NCI-H2107 (cell line): ENCODE data around the gene MACO1.
"Not testable (repeated sequence)": the region's sequence is repeated elsewhere in the genome, so short reads cannot be mapped to it uniquely, and the experiment has no call there.

Experiments
- DNase-seq: peaks from one replicate; lab custom pipeline; 2025; lab: John Stamatoyannopoulos, UW

MACO1 gene

DNA sequence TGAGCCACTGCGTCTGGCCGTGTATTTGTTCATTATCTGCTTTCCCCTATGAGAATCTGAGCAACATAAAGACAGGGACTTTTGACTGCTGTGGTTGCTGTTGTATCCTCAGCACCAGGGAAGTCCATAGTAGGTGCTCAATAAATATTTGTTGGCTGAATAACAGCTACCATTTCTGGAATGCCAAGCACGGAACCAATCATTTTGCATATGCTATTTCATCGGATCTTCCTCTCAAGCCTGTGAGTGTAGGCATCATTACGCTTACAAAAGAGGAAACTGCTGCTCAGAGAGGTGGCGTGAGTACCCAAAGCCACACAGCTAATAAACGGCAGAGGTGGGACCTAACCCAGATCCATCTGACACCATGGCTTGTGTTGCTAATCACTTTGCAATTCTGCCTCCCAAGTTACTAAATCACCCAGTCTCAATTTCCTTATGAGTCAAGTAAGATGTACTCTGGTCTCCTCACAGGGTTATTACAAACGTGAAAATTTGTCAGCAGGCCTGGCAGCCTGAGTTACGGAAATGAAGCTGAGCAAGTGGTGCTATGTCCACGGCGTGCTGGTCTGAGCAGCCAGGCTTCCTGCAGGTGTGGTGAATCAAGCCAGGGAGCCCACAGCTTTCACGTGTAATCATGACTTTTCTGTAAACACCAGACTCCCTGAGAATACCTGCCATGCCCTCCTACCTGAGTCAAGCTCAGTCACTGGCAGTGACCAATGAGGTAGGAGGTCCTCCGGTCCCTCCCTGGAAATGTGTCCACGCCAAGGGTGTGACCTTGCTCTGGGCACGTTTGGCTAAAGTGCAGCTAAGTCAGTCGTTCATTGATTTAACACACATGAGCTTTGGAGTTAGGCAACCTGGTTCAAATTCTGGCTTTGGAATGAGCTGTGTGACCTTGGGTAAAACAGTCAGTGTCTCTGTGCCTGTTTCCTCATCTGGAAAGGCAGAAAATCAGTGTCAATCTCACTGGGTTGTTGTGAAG lies 5.3 kb upstream of the MACO1 start:
- DNase-seq, result no peak

DNA sequence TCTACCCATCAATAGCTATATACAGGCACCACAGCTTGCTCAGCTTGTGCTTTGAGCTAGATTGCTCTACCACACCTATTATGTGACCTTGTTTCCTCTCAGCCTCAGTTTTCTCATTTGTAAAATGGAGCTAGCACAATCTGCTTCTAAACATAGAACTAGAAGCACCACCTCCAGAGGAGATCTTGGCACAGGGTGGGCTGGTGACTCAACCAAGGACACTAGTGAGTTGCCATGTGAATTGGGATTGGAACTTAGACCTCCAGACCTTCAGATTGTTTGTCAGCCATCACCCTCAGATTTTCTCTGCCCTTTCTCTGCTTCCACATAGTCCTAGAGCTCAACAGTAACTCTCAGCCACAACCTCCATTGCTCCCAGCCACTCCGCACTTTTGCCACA lies 3.0 kb upstream of the MACO1 start:
- DNase-seq, result no peak

DNA sequence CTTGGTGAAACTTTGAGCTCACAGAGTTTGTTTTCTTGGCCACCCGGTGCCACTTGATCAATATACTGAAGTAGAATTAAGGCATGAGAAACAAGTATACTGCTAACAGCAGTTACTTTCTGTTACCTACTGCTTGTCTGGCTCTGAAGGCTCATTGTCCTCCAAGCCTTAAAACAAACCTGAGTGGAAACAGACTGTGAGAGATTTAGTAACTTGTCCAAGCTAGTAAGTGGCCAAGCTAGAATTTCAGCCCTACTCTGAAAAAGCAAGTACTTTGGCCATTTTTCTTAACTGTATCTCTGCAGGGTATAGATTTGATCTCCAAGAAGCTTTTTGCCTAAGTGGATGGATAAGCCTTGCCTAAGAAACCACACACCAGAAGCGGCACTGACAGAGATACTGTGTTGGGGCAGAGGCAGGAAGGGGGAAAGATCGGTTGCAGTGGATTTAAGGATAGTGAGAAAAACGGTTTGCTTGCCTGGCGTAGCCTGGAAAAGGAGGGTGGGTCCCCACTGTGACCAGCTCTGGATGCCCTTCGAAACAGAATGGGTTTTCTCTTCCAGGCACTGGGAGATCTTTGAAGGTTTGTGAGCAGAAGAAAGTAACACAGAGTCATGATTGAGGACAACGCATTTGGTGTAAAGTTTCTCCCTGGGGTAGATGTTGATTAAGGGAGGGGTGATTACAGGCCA lies 2.1 kb upstream of the MACO1 start:
- DNase-seq, result no peak

DNA sequence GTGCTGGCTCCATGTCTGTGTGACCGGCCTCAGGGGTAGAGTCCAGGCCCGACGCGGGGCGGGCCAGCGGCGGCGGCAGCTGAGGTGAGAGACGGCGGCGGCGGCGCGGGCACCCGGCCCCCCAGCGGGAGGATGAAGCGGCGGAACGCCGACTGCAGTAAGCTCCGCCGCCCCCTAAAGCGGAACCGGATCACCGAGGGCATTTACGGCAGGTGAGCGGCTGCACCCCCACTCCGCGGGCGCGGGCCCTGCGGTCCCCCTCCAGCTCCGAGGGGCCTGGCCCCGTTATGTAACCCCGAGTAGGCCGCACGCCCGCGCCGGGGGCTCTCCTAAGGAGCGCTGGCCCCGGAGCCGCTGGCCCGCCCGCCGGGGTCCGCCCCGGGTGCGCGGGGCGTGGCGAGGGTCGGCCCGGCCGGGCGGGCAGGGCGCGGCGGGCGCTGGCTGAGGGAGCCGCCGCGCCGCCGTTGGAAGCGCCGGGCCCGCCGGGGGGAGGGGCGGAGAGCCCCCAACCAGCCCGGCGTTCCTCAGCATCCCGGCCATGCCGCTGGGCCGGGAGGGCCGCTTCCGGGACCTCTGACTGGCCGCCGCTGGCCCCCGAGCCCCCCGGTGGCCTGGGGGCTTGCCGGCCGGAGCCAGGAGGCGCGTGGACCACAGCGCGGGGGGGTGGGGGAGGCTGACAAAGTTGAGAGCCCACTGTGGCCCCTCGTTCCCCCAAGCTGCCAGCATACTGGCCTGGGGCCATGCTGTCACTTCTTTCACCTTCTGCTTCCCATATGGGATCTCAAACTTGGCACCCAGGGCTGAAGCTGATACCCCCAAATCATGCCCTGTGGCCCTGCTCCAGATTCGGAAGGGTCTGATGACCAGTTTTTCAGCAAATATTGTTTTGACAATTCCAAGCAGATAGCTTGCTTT lies 527 bp downstream of the MACO1 start:
- DNase-seq, result no peak

DNA sequence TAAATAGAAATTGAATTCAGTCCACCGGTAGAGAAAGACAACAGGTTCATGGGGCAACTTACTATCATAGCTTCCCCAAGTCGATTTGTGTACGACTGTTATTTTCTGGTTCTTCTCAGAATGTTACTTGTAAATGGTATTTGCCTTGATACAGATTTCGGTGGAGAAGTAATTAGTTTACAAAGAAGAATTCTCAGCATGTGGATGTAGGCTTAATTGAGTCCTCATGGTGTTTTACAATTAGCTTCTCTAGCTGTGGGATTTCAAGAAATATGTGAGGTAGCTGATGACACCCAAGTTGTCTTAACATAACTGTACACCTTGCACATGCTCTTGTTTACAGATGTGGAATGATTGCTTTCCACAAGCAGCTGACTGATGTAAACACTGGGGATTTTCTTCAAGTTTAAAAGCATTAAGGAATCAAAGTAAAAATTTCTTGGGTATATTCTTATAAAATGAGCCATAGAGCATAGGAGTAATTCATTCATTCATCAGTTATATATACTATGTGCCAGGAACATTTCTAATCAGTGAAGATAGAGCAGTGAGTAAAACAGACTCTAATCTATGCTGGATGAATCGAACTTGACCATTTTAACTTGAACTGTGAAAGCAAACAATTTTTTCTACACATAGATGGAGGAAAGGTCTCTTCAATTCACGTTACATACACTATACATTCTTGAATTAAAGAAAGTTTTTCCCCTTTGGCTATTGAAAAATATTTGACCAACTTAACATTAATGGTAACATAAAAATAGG lies 1.4 kb downstream of the MACO1 start:
- DNase-seq, result no peak

DNA sequence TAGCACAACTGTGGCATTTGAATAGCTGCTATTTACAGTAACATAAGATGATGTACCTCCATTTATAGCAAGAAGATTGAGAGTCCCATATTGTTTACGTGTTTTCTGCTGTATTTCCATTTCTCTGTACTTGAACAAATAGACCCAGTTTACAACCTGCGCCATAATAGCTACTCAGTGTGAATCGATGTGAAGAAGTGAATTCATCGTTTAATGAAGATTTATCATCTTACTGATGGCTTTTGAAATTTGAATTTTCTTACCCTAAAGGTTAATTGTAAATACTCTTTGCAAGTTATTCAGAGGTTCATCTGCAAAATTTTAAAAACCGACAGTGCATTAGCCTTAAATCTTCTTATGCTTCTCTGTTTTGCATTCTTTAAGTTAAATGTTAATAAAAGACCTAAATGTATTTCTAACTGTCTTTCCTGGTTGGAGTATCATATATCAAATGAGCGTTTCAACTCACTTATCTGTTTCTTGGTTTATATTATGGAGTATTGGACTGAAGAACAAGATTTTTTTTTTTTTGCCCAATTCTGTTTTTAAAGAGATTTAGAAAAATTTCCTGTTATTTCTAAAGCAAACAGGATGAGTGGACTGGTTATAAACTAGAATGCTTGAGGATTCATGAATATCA lies 2.2 kb downstream of the MACO1 start:
- no peak for DNase-seq

DNA sequence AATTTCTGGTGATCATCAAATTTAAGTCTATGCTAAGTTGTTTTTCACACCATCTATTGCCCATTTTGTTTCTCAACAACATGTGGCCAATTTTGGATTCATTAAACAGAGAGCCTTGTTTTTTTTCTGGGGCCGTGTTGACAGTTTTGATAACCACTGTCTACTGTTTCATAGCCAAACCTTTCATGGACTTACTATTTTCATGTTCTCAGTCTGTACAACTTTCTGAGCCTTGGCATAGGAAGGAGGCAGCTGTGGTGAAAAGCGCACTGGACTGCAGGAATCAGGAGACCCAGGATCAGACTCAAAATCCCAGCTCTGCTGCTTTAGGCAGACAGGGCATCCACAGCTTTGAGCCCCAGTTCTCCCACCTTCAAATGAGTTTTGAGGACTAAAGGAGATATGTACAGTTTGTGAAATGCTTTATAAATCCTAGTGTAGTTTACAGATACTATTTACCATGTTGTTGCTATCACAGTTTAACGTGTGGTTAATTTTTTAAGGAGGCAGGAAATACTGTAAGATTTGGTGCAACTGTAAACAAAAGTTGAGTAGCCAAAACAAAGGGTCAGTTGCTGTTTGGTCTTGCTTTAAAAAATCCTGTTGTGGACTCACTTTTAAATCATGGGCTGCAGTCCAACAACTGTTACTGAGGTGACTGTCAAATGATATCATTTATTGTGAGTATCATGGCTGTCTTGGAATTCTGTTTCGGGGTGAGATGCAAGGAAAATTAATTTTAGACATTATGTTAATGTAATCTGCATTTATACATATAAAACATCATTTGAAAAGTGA lies 2.9 kb downstream of the MACO1 start:
- no peak for DNase-seq

DNA sequence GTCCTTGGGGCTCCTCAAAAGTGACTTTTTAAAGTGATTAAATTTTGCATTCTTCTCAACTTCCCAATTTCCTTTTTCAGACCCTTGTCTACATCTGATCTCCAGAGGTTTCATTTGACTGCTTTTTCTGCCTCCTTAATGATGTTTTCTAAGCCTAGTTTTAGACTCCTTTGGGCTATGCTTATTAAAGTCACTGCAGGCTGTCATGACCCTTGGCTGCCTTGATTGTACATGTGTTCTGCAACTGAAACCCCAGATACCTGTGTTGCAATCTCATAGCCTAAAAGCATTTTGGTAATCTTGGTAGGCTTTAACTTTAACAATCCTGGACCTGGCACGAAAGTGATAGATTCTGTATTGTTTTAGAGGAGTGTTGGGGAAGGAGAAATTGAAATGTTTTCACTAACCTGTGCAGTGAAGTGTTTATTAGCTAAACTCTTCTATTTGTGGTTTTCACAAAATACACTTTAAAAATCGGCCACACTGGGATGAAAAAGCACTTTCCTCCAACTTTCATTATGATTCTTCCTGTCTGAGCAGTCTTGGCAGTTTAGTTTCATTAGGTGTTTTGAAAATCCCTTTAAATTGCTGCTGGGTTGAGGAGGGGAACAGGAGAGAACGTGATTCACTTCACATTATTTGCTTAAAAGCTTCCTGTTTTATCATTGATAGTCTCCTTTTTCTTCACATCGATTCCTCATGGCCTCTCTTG lies 4.9 kb downstream of the MACO1 start:
- DNase-seq, result no peak

DNA sequence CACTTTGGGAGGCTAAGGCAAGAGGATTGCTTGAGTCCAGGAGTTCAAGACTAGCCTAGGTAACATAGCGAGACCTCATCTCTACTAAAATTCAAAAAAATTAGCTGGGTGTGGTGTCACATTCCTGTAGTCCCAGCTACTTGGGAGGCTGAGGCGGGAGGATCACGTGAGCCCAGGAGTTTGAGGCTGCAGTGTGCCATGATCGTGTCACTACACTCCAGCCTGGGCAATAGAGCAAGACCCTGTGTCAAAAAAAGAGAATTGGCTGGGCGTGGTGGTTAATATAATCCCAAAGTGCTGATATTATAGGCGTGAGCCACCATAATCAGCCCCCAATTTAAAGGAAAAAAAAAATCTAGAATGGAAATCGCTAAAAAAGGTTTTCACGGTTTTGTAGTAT lies 7.0 kb downstream of the MACO1 start:
- no peak for DNase-seq

DNA sequence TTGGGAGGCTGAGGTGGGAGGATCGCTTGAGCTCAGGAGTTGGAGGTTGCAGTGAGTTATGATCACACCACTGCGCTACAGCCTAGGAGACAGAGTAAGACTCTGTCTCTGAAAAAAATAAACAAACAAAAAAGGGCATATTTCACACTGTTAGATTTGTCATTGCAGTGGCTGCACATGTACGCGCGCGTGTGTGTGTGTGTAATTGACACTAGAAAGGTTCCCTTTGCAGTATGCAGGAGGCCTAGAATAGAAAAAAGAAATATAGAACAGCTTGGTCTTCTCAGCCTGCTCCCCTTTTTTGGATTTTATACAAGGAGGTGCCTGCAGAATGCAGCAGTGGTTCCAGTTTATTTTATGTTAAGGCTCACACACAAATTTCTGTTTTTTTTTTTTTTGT lies 8.6 kb downstream of the MACO1 start:
- DNase-seq, result no peak

DNA sequence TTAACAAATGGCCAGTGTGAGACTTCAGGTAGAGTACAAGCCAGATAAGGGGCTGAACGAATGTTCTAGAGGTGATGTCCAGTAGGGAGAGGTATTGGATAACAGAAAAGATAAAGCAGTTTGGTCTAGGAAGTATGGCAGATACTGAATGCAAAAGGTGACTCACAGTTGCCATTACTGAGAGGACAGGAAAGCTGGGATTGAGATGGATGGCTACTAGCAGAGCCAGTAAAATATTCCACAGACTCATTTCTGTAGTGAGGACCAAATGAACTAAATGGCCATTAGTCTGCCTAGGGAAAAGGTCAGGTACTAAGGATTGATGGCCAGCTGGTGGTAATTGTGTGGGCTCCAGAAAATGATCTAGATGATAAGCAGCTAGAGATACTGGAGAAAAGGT lies 11.5 kb downstream of the MACO1 start:
- DNase-seq, result no peak

DNA sequence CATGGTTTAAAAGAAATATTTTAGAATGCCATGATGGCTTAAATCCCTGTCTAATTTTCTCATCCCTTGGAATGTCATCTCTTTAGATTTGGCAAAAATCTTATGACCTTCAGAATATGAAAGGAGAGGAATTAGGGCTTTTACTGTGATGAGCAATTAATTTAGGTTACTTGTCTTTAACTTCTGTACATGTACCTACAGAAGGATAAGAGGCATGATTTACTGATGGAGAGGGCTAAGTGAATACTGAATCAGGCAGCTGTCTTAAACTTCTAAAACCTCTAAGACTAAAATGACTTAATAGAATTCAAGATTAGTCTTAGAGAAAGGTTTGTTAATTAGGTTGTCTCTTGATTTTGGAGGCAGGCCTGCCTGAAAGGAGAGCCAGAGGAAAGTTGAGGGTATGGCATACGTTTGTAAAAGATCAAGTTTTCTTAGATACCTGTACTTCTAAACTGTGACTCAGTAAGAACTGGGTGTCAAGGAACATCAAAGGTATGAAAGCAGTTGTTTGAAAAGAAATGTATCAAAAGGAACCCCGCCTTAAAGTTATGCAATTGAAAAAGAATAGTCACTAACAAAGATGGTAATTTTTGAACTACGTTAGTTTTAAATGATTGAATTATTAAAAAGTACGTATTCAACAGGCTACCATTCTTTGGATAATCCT lies 12.5 kb downstream of the MACO1 start:
- DNase-seq, result no peak

DNA sequence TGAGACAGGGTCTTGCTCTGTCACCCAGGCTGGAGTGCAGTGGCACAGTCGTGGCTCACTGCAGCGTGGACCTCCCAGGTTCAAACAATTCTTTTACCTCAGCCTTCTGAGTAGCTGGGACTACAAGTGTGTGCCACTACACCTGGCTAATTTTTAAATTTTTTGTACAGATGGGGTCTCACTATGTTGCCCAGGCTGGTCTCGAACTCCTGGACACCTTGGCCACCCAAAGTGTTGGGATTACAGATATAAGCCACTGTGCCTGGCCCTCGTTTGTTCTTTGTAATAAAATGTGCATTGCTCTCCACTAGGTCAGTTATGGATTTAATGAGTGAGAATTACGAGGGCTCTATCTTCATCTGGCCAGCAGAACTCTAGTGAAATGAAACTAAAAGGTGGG lies 13.9 kb downstream of the MACO1 start:
- DNase-seq, result not testable (repeated sequence)

DNA sequence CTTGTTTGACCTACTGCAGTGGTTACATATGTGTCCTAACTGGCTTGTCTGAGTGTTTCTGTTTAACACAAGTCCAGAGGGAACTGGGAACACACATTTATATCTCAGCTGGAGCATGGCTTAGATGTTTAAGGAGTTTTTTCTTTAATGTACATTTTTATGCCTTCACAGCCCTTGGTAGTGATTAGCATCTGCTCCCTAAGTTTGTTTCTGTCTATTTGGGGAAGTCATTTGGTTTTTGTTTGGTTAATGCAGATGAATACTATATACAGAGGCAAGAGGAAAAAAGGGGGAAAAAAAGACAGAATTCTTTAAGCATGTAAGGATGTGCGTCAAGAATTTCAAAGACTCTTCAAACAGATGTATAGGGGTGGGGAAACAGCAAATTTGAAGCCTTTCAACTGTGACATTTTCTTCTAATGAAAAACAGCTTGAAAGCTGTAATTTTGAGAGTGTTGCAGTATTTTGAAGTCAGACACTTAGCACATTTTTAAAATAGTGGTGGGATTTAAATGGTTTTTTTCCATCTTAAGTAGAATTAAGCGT lies 15.4 kb downstream of the MACO1 start:
- no peak for DNase-seq

DNA sequence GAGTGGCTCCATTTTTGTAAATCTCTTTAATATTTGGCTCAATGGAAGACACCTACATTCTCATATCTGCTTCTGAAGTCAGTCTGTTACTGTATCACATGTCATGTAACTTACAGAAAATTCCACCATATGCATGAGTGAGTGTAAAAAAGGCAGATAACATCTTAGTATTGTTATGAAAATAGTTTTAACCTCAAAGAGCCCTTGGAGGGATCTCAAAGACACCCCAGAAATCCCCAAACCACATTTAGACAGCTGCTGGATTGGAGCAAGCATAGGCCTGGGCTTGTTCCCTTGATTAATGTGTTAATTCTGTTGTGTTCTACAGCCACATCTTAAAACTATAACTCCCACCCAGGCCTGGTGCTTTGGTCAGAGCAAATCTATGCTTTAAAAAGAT lies 16.9 kb downstream of the MACO1 start:
- no peak for DNase-seq

DNA sequence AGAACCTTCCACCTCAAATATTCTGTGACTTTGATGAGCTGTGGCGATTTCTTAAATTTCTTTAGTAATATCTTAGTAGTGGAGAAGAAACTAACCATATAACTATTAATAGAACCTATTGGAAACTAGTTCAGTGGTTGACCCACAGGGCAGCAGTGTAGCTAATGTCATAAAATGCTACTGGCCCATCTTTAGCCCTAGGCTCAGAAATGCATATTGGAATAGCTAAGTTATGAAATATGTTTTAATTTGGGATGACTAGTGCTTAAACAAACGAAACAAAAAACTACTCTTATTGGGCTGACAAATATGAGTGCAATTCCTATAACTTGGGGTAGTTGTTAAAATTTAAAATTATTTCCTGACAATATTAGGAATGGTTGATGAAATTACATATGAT lies 20.2 kb downstream of the MACO1 start:
- DNase-seq, result no peak

DNA sequence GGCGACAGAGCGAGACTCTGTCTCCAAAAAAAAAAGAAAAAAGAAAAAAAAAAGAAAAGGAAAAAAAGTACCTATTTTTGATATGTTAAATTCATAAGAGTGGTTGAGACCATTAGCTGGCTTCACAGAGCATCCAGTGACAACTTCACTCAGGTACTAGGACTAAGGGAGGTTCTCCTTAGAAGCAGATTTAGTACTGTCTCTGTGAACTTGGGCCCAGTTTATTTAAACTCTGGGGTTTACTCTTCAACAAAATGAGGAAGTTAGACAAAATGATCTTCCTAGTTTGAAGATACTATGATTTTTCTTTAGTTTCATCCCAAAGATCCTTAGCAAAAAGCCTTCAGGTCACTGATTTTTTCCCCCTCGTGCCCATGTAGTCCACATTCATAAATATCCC lies 21.2 kb downstream of the MACO1 start:
- no peak for DNase-seq

DNA sequence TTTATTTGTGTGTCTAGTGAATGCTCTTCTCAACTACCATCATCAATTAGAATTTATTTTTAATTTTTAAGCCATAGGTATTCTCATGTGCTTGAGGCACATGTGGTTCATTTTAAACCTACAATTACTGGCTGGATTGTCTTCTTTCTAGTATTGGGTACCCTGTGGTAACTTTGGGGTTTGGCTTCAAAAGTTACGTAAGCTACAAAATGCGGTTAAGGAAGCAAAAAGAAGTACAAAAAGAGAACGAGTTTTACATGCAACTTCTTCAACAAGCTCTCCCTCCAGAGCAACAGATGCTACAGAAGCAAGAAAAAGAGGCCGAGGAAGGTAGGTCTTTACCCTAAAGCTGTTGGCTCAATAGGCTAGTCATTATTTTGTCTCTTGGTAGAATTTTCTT lies 25.8 kb downstream of the MACO1 start:
- no peak for DNase-seq
